Keratinocyte (primary cell): ENCODE results near the gene IL1RAP. TPM values are rescaled to one million over a fixed set of nuclear protein-coding genes. Genes with fewer than 3 reads are reported as not detected.

ENCODE experiments used
- DNase-seq: peaks from one replicate; pipeline ENCODE4 v3.0.0-alpha.2; 2011; ENCODE audit warnings: low read depth, missing footprints, low spot score
- FAIRE-seq: peaks from 2 replicates; lab custom pipeline; 2011; peaks lifted over from hg19 to GRCh38; lab: Jason Lieb, UNC
- H2AFZ ChIP-seq: 2 replicates; pipeline ENCODE4 v1.6.0; 2012; ENCODE audit warnings: low read length, control low read depth, inconsistent platforms; ENCODE audit not compliant: control insufficient read depth
- H3K27ac ChIP-seq: 2 replicates; pipeline ENCODE4 v1.5.1; 2011; ENCODE audit warnings: low read length; ENCODE audit not compliant: control insufficient read depth, insufficient read depth
- H3K27me3 ChIP-seq: 3 replicates; pipeline ENCODE4 v1.6.0; 2011; ENCODE audit warnings: low read length; ENCODE audit not compliant: control insufficient read depth, insufficient read depth; ENCODE audit errors: extremely low read depth
- H3K36me3 ChIP-seq, 2 experiments: 2 replicates in 1 of 2; 3 replicates in 1 of 2; pipeline ENCODE4 v1.5.1; 2011; ENCODE audit warnings: low read length in 2 of 2, mild to moderate bottlenecking in 1 of 2; ENCODE audit not compliant: control insufficient read depth in 2 of 2, insufficient read depth in 2 of 2; ENCODE audit errors: extremely low read depth in 1 of 2
- H3K4me1 ChIP-seq: 3 replicates; pipeline ENCODE4 v1.5.1; 2011; ENCODE audit warnings: low read length; ENCODE audit not compliant: control insufficient read depth, insufficient read depth; ENCODE audit errors: extremely low read depth
- H3K4me2 ChIP-seq: 3 replicates; pipeline ENCODE4 v1.6.0; 2011; ENCODE audit warnings: low read depth, low read length; ENCODE audit not compliant: control insufficient read depth, insufficient read depth; ENCODE audit errors: extremely low read depth
- H3K4me3 ChIP-seq, 3 experiments: fragments of 200-600 bp in 1 of 3; sonication (generic) in 1 of 3; 2 replicates in 2 of 3; 3 replicates in 1 of 3; pipeline ENCODE4 v1.5.1; 2011 to 2016; ENCODE audit warnings: low read length in 3 of 3, mild to moderate bottlenecking in 3 of 3, control low read depth in 2 of 3, inconsistent platforms in 1 of 3, low read depth in 1 of 3, mixed read lengths in 1 of 3, mixed run types in 1 of 3, moderate library complexity in 1 of 3; ENCODE audit not compliant: control insufficient read depth in 2 of 3, insufficient read depth in 2 of 3; ENCODE audit errors: extremely low read depth in 1 of 3
- H3K79me2 ChIP-seq: 2 replicates; pipeline ENCODE4 v1.6.0; 2012; ENCODE audit warnings: low read length; ENCODE audit not compliant: control insufficient read depth, insufficient read depth
- H3K9ac ChIP-seq: 3 replicates; pipeline ENCODE4 v1.6.0; 2011; ENCODE audit warnings: low read length; ENCODE audit not compliant: control insufficient read depth, insufficient read depth; ENCODE audit errors: extremely low read depth
- H3K9me1 ChIP-seq: 3 replicates; pipeline ENCODE4 v1.6.0; 2011; ENCODE audit warnings: low read length; ENCODE audit not compliant: control insufficient read depth, insufficient read depth; ENCODE audit errors: extremely low read depth
- H3K9me3 ChIP-seq: 2 replicates; pipeline ENCODE4 v1.5.1; 2012; ENCODE audit warnings: low read depth, low read length; ENCODE audit not compliant: control insufficient read depth
- H4K20me1 ChIP-seq: 3 replicates; pipeline ENCODE4 v1.6.0; 2011; ENCODE audit warnings: low read length; ENCODE audit not compliant: control insufficient read depth, insufficient read depth; ENCODE audit errors: extremely low read depth
- EZH2 ChIP-seq: IDR thresholded peaks from one replicate; pipeline ENCODE4 v1.6.1; 2012; ENCODE audit warnings: inconsistent platforms, mild to moderate bottlenecking, low read length, moderate library complexity
- dilution Hi-C: fragments of 300-500 bp; cut with MboI; formaldehyde crosslinking; loops from one replicate; pipeline ENCODE4 v1.7.0; 2020; ENCODE audit warnings: low sequenced_read_pairs; ENCODE audit not compliant: extremely low pct_ligation_motif_present
- polyA plus RNA-seq, 5 experiments: library from polyadenylated mRNA; depleted of rRNA in 3 of 5; stranded (reverse) in 3 of 5; stranded (forward) in 1 of 5; unstranded in 1 of 5; fragments of >200 nt; gene quantifications; 1 replicate in 1 of 5; 2 replicates in 3 of 5; 3 replicates in 1 of 5; pipeline versions ENCODE4 v1.2.1 to v1.2.3, GENCODE V29; 2011 to 2012; ENCODE audit warnings: missing spikeins in 2 of 5, low read depth in 1 of 5, low replicate concordance in 1 of 5
- TF ChIP-seq, protein P1 (sequence below), 3 experiments: IDR thresholded peaks in 1 of 3; conservative IDR thresholded peaks in 1 of 3; optimal IDR thresholded peaks in 1 of 3; 2 replicates in 2 of 3; 3 replicates in 1 of 3; pipeline versions ENCODE3 to v1.5.1; 2011; ENCODE audit warnings: low read length in 3 of 3, mild to moderate bottlenecking in 3 of 3, moderate library complexity in 2 of 3, control low read depth in 1 of 3, inconsistent platforms in 1 of 3; ENCODE audit not compliant: insufficient read depth in 2 of 3; ENCODE audit errors: extremely low read depth in 1 of 3

The IL1RAP gene
- polyA plus RNA-seq, 1 donor (not counting 4 experiments of a cell fraction or from before 2014, with no cell fraction given): 69.7 TPM

DNA sequence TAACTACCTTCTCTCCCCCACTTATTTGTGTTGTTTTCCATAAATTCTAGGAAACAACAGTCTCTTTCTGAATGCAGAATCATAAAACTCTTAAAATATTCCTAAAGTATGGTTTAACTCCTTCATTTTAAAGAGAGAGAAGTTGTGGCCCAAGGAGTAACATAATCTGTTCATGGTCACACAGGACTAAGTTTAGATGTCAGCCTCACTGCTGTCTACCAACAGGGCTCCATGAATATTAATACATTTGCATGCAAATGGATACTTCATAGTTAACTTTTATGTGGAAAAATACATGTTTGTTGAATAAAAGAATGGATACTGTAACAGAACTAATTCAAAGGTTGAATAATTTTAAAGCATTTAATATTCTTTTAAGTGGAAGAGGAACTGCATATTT lies 18.5 kb upstream of the IL1RAP start:
- TF ChIP-seq, protein P1, sequence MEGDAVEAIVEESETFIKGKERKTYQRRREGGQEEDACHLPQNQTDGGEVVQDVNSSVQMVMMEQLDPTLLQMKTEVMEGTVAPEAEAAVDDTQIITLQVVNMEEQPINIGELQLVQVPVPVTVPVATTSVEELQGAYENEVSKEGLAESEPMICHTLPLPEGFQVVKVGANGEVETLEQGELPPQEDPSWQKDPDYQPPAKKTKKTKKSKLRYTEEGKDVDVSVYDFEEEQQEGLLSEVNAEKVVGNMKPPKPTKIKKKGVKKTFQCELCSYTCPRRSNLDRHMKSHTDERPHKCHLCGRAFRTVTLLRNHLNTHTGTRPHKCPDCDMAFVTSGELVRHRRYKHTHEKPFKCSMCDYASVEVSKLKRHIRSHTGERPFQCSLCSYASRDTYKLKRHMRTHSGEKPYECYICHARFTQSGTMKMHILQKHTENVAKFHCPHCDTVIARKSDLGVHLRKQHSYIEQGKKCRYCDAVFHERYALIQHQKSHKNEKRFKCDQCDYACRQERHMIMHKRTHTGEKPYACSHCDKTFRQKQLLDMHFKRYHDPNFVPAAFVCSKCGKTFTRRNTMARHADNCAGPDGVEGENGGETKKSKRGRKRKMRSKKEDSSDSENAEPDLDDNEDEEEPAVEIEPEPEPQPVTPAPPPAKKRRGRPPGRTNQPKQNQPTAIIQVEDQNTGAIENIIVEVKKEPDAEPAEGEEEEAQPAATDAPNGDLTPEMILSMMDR (optimal IDR thresholded peaks at IDR 0.05 in 1 of 3, IDR thresholded peaks at IDR 0.05 in 1 of 3, conservative IDR thresholded peaks at IDR 0.05 in 1 of 3; ENCODE audit: extremely low read depth in 1 of 3, insufficient read depth in 2 of 3, low read length in 3 of 3): no peak
- TF ChIP-seq EZH2: no peak
- FAIRE-seq (no peak), DNase-seq (no peak)
- Histone ChIP-seq H4K20me1 (no peaks in the 10 kb centered on the region), H3K79me2 (no peaks in the 10 kb centered on the region), H3K4me3 (no peak overlapping the region), H3K27me3 (no peaks in the 10 kb centered on the region), H3K36me3 (no peaks in the 10 kb centered on the region), H3K9ac (no peak overlapping the region), H3K9me3 (no peaks in the 10 kb centered on the region), H3K9me1 (no peaks in the 10 kb centered on the region), H3K4me1 (no peaks in the 10 kb centered on the region), H3K27ac (no peak overlapping the region), H3K4me2 (no peak overlapping the region), H2AFZ (no peak overlapping the region)
- dilution Hi-C loops: no loop called here

DNA sequence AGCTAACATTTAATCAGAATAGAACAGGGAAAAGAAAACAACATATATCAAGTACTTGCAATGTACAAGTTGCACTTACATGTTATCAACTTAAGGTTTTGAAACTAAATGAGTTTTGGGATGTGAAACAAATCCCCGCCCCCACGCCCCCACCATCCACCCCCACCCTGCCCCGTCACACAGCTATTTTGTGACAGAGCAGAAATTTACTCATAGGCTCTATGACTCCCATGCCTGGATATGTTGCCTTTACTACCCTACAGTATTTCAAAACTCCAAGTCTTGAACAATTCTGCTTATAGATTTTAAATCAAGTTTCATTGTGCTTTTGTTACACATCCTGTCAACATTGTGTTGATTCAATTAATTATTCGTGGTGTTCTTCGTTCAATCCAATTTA lies 18.1 kb upstream of the IL1RAP start:
- Histone ChIP-seq H3K9ac (no peak overlapping the region), H3K9me1 (no peaks in the 10 kb centered on the region), H3K4me2 (no peak overlapping the region), H3K36me3 (no peaks in the 10 kb centered on the region), H3K4me3 (no peak overlapping the region), H3K9me3 (no peaks in the 10 kb centered on the region), H4K20me1 (no peaks in the 10 kb centered on the region), H3K4me1 (no peaks in the 10 kb centered on the region), H3K27ac (no peak overlapping the region), H2AFZ (no peak overlapping the region), H3K79me2 (no peaks in the 10 kb centered on the region), H3K27me3 (no peaks in the 10 kb centered on the region)
- FAIRE-seq: no peak
- DNase-seq: no peak
- TF ChIP-seq, protein P1 (optimal IDR thresholded peaks at IDR 0.05 in 1 of 3, IDR thresholded peaks at IDR 0.05 in 1 of 3, conservative IDR thresholded peaks at IDR 0.05 in 1 of 3; ENCODE audit: extremely low read depth in 1 of 3, insufficient read depth in 2 of 3, low read length in 3 of 3): no peak
- TF ChIP-seq EZH2: no peak
- dilution Hi-C loops: no loop called here
